Fibroblast of lung (primary cell): ENCODE measurements around the gene CCL26.

ENCODE experiments used
- EZH2 ChIP-seq: IDR thresholded peaks from 2 replicates; pipeline ENCODE4 v1.5.1; 2012; ENCODE audit warnings: low read length, control low read depth, mild to moderate bottlenecking; ENCODE audit errors: missing control alignments
- TF ChIP-seq, protein P1 (sequence below), 2 donors: IDR thresholded peaks in 1 of 2; conservative IDR thresholded peaks in 1 of 2; 1 replicate in 1 of 2; 2 replicates in 1 of 2; pipeline ENCODE4 v1.5.1; 2011 to 2012; ENCODE audit warnings: low read length in 2 of 2, control low read depth in 1 of 2, inconsistent platforms in 1 of 2, low read depth in 1 of 2, mild to moderate bottlenecking in 1 of 2

DNA sequence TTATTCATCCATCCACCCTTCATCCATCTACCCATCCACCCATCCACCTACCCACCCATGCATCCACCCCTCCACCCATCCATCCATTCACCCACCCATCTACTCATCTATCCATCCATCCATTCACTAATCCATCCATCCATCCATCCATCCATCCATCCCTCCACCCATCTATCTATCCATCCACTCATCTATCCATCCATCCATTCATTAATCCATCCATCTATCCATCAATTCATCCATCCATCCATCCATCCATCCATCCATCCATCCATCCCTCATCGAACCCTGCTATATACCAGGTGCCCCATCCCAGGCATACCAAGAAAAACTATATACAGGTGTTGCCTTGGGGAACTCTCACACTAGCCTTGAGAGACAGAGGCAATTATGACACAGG lies 48.7 kb upstream of the CCL26 start:
- TF ChIP-seq, protein P1, sequence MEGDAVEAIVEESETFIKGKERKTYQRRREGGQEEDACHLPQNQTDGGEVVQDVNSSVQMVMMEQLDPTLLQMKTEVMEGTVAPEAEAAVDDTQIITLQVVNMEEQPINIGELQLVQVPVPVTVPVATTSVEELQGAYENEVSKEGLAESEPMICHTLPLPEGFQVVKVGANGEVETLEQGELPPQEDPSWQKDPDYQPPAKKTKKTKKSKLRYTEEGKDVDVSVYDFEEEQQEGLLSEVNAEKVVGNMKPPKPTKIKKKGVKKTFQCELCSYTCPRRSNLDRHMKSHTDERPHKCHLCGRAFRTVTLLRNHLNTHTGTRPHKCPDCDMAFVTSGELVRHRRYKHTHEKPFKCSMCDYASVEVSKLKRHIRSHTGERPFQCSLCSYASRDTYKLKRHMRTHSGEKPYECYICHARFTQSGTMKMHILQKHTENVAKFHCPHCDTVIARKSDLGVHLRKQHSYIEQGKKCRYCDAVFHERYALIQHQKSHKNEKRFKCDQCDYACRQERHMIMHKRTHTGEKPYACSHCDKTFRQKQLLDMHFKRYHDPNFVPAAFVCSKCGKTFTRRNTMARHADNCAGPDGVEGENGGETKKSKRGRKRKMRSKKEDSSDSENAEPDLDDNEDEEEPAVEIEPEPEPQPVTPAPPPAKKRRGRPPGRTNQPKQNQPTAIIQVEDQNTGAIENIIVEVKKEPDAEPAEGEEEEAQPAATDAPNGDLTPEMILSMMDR (conservative IDR thresholded peaks at IDR 0.05 in 1 of 2, IDR thresholded peaks at IDR 0.05 in 1 of 2; ENCODE audit: low read depth in 1 of 2, low read length in 2 of 2): no peak
- no peak for TF ChIP-seq EZH2
